Mucosa of gallbladder (tissue), 1 donor: ENCODE results near the gene HNRNPUL2. TPM values are rescaled to one million over a fixed set of nuclear protein-coding genes. Genes with fewer than 3 reads are reported as not detected.

Experiments used
- DNase-seq: peaks from one replicate; pipeline ENCODE4 v3.0.0-alpha.2; 2020; ENCODE audit warnings: low spot score
- total RNA-seq: library from RNA; stranded (reverse); gene quantifications from one replicate; pipeline ENCODE4 v1.2.1, GENCODE V29; 2021
- donor health status: DM: no; HTN: no; CAD: no.

HNRNPUL2 gene
- total RNA-seq, 1 donor from 2014 or later: 51.9 TPM

DNA sequence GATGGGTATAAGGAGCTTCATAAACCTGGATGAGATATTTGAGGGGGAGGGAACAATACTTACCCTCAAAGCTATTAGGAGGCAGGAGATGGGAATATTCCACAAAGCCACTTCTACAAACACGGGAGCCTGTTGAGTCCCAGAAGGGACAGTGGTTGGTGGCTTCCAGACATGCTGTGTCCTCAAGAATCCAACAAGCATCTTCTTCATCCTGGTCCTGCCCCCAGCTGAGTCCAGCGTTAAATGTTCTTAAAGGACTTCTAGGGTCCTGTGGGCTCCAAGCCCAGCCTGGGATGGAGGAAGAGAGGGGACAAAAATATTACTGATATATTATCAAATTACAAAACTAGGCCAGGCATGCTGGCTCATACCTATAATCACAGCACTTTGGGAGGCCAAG lies 59.8 kb downstream of the HNRNPUL2 start:
- no peak for DNase-seq

DNA sequence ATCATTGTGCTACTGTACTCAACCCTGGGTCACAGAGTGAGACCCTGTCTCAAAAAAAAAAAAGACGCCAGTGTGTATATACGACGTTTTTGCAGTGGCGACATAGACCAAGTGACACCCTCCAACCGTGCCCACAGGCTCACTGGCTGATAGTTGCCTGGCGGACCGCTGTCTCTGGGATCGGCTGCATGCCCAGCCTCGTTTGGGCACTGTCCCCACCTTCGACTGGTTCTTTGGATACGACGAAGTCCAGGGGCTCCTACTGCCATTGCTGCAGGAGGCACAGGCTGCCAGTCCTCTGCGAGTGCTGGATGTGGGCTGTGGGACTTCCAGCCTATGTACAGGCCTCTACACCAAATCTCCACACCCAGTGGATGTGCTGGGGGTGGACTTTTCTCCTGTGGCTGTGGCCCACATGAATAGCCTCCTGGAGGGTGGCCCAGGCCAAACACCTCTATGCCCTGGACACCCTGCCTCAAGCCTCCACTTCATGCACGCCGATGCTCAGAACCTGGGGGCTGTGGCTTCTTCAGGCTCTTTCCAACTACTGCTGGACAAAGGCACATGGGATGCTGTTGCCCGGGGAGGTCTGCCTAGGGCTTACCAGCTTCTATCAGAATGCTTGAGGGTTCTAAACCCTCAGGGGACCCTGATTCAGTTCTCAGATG lies 60.9 kb downstream of the HNRNPUL2 start:
- no peak for DNase-seq

DNA sequence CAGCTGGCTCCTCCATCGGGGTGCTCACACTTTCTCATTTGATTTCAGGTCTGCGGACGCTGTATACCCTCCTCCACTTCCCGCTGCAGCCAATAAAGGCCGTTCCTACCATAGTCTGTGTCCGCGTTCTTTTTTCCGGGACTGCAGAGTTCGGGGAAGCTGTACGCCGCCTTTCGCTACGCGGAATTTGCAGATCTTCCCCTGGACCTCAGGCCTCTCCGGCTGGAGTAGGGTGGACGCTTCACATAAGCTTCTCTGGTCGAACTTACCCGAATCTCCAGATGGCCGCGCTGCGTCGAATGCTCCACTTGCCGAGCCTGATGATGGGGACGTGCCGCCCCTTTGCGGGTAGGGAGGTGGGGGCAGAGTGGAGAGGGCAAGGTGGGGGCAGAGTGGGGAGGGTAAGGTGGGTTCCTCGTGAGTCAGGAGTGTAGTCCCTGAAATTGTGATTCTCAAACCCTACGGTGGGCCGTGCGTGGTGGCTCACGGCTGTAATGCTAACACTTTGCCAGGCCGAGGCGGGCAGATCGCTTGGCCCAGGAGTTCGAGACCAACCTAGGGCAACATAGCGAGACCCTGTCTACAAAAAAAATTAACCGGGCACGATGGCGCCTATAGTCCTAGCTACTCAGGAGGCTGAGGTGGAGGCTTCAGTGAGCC lies 61.5 kb downstream of the HNRNPUL2 start:
- peak; percentile 41 for DNase-seq

DNA sequence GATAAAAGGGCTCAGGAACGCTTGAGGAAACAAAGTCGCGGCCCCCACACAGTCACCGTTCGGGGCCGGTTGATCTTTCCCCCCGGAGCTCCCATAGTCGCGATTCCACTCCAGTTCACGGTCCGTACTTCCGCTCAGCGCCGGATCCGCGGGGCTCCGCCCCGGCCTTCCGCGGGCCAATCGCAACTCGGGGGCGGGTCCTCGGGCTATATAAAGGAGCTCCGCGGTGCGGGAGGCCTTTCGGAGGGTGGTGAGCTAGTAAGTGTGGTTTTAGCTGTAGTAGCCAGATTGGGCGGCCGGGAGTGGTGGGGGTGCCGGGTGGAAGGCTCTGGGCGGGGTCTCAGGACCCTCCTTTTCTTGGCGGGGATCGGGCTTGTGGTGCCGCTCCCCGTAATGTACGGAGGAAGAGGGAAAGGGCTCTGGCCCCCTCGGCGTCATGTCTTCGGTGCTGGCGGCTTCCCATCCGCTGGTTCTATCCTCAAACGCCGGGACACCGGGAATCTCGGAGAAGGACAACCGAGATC lies 62.1 kb downstream of the HNRNPUL2 start, which contains the start of the genes C11orf98 and CSKMT:
C11orf98 (minus strand) TSS at position 136 of the 524 bp plus-strand sequence; CDS start at position 95, 41 bp downstream.
CSKMT (plus strand) TSS at position 238 of the 524 bp plus-strand sequence. CDS start 568 bp downstream, outside the sequence.
- peak; percentile 96 for DNase-seq

DNA sequence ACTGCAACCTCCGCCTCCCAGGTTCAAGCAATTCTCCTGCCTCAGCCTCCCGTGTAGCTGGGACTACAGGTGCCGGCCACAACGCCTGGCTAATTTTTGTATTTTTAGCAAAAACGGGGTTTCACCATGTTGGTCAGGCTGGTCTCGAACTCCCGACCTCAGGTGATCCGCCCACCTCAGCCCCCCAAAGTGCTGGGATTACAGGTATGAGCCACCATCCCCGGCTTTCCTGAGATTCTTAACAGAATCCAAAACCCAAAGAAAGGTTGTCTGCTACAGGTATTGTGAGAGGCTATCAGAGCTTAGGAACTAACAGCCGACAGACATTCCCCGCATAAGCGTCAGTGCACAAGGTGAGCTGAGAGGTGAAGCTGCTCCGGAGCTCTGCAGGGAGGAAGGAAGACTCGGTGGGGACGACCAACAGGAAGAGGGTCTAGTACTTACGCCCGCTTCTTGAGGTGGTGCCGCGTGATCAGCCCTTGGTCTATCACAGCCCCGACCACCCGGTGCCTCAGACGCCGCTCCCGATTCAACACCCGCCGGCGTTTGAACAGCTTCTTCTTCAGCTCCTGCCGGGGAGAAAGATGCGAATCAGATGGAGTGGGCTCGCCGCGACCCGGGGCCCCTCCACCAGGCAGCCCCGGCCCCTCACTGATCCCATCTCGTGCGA lies 62.7 kb downstream of the HNRNPUL2 start:
- no peak for DNase-seq

Other genes starting within 250 kb of the HNRNPUL2 start
- 549 TPM for gene AHNAK, start 180.7 kb downstream of the HNRNPUL2 start, total RNA-seq
- gene EEF1G, start 153.6 kb downstream of the HNRNPUL2 start, total RNA-seq: 1,062 TPM
- 26.2 TPM for gene TUT1, start 135.9 kb downstream of the HNRNPUL2 start, total RNA-seq
- 87.6 TPM for gene MTA2, start 125.6 kb downstream of the HNRNPUL2 start, total RNA-seq
- 66.1 TPM for gene EML3, start 114.7 kb downstream of the HNRNPUL2 start, total RNA-seq
- gene ROM1, start 114.2 kb downstream of the HNRNPUL2 start, total RNA-seq: 9.9 TPM
- 60.7 TPM for gene B3GAT3, start 105.5 kb downstream of the HNRNPUL2 start, total RNA-seq
- gene GANAB, start 80.8 kb downstream of the HNRNPUL2 start, total RNA-seq: 266 TPM
- gene INTS5, start 74.2 kb downstream of the HNRNPUL2 start, total RNA-seq: 23.7 TPM
- 50.8 TPM for gene C11orf98, start 62.2 kb downstream of the HNRNPUL2 start, total RNA-seq
- gene CSKMT, start 62.1 kb downstream of the HNRNPUL2 start, total RNA-seq: 10.6 TPM
- 11.1 TPM for gene UQCC3, start 55.8 kb downstream of the HNRNPUL2 start, total RNA-seq
- gene LBHD1, start 55.2 kb downstream of the HNRNPUL2 start, total RNA-seq: 7.7 TPM
- gene UBXN1, start 48.4 kb downstream of the HNRNPUL2 start, total RNA-seq: 86.9 TPM
- 4.3 TPM for gene LRRN4CL, start 37.9 kb downstream of the HNRNPUL2 start, total RNA-seq
- gene BSCL2, start 20.0 kb downstream of the HNRNPUL2 start, total RNA-seq: 108 TPM
- gene GNG3, start 19.8 kb downstream of the HNRNPUL2 start, total RNA-seq: 0.40 TPM
- 38.9 TPM for gene TTC9C, start 1.0 kb upstream of the HNRNPUL2 start, total RNA-seq
- 21.4 TPM for gene ZBTB3, start 26.7 kb upstream of the HNRNPUL2 start, total RNA-seq
- 53.5 TPM for gene POLR2G, start 34.1 kb upstream of the HNRNPUL2 start, total RNA-seq
- gene TAF6L, start 43.9 kb upstream of the HNRNPUL2 start, total RNA-seq: 24.0 TPM
- gene TMEM179B, start 59.9 kb upstream of the HNRNPUL2 start, total RNA-seq: 67.8 TPM
- 19.9 TPM for gene TMEM223, start 64.5 kb upstream of the HNRNPUL2 start, total RNA-seq
- 85.7 TPM for gene NXF1, start 78.0 kb upstream of the HNRNPUL2 start, total RNA-seq
- gene STX5, start 104.6 kb upstream of the HNRNPUL2 start, total RNA-seq: 48.8 TPM
- not detected for gene TEX54, start 105.4 kb upstream of the HNRNPUL2 start, total RNA-seq
- 31.6 TPM for gene WDR74, start 112.1 kb upstream of the HNRNPUL2 start, total RNA-seq
- gene SLC3A2, start 153.4 kb upstream of the HNRNPUL2 start, total RNA-seq: 104 TPM
- gene CHRM1, start 193.9 kb upstream of the HNRNPUL2 start, total RNA-seq: 0.09 TPM